D341Med (cell line): ENCODE results near the gene UNC13B.

Experiments
- DNase-seq: peaks from one replicate; pipeline ENCODE4 v3.0.0; 2012; ENCODE audit warnings: low spot score

UNC13B gene

DNA sequence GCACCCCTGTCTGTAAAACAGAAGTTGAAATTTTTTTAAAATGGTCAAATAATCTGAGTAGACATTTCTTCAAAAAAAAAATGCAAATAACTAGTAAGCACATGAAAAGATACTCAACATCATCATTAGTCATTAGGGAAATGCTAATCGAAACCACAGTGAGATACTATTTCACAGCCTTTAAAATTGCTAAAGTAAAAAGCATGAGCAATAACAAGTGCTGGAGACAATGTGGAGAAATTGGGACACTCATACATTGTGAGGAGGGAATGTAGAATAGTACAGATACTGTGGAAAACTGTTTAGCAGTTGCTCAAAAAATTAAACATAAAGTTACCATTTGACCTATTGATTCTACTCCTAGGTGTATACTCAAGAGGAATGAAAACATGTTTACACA lies 269.7 kb downstream of the UNC13B start:
- no peak for DNase-seq

DNA sequence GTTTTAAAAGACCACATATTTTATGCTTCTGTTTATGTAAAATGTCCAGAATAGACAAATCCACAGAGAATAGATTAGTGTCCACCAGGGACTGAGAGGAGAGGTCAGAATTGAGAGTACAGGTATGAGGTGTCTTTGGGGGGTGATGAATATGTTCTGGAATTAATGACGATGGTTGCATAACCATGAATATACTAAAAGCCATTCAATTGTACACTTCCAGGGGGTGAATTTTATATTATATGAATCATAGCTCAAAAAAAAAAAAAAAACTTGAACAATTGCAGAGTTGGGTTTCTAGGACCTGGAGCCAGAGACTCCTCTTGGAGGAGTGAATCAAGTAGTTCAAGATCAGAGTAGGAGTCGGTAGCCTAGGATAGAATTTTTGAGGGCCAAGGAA lies 270.3 kb downstream of the UNC13B start:
- DNase-seq: no peak

DNA sequence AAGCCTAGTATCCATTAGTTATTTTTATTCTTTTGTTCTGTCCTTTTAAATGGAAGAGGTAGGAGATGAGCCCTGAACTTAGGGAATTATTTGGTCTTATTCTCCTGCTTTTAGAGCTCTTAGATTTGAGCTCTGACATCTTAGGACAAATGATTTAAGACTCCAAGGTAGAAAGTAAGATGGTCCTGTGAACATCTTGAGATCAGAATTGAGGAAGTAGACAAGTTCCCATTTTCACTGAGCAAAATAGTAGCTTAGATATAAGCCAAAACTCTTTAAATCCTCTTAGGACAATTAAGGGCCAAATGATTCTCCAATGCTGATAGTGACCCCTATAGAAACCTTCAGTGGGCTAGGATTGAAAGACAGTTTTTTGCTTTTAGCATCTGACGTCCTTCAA lies 275.1 kb downstream of the UNC13B start:
- no peak for DNase-seq

DNA sequence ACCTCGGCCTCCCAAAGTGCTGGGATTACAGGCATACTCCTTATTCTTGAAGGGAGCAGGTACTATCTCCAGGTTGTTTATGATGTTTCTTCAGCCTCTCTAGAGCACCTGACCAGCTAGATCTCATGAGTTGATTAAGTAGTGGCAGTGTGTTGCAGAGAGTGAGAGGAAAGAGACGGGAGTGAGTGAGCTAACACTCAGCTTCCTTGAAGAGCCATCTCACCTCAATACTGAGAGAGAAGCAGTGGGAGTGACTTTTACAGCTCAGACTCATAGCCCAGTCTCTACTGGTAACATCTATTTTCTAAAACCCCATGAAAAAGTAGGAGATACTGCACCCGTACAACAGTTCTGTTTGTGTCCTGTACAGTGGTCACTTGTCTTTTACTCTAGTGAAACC lies 284.2 kb downstream of the UNC13B start:
- DNase-seq: no peak

DNA sequence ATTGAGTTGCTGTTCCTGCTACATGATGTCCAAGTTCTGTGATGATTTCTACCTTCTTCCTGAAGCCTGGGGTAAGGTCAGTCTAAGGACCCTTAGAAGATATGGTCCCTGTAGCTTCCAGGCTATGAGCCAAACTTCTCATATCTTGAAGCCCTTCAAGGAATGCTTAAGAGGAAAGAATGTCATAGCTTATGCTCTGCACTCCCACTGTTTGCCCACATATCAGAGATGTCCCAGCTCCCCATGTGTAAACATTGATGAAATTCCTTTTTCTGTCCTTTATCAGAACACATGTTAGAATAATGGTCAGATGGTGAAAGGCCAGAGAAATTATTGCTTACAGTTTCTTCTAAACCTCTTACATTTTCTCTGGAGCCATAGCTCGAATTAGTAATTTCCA lies 286.7 kb downstream of the UNC13B start:
- no peak for DNase-seq

DNA sequence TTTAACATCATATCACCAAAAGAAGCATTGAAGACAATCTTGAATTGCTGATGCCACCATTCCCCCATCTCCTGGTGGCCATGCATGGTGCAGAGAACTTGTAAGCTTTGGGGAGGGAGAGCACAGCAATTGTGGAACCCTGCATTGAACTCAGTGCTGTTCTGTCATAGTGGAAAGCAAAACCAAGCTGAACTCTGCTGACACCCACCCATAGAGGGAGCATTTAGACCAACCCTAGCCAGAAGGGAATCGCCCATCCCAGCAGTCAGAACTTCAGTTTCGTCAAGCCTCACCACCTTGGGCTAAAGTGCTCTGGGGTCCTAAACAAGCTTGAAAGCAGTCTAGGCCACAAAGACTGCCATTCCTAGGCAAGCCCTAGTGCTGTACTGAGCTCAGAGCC lies 290.7 kb downstream of the UNC13B start:
- DNase-seq: no peak

DNA sequence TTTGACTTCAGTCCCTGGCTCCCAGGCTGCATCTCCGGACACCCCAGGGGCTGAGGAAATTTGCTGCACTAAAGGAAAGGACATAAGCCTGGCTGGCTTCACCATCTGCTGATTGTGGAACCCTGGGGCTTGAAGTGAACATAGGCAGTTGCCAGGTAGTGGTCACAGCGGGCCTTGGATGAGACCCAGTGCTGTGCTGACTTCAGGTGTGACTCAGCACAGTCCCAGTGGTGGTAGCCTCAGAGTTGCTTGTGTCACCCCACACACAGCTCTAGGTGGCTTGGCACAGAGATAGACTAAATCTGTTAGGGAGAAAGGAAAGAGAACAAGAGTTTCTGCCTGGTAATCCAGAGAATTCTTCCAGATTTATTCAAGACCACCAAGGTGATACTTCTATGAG lies 292.0 kb downstream of the UNC13B start:
- DNase-seq: no peak
